Measurements from ENCODE around the gene SLC25A23. TPM values are rescaled to one million over a fixed set of nuclear protein-coding genes. Genes with fewer than 3 reads are reported as not detected.

SLC25A23 gene
- total and polyA plus RNA-seq, 2 experiments from 2014 or later = 12.5 to 33.2 TPM

DNA sequence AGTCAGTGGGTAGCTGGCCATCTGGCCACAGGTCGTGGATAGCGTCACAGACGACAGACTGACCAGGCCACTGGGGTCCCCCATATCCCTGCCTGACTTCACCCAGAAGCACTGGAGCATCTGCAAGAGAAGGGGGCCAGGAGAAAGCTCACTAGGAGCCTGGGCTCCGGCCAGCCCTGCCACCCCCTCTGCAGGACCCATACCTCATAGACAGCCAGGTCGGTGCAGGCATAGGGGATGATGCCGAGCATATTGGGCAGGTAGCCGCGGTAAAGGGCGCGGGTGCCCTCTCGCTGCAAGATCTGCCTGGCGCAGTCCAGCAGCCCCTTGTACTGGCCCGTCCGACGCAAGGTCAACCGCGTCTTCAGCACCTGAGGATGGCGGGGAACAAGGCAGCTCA lies 32.5 kb downstream of the SLC25A23 start:
- H3K4me3 ChIP-seq = no peak overlapping the region
- H3F3A ChIP-seq (ENCODE audit: insufficient read depth) = no peaks in the 10 kb centered on the region; the same call in 1 of the 2 replicates
- no peak overlapping the region for H2AFZ ChIP-seq
- TF ChIP-seq EZH2phosphoT487 (IDR thresholded peaks at IDR 0.05; ENCODE audit: insufficient read depth, low read depth) (no peak), EZH2 (IDR thresholded peaks at IDR 0.05; ENCODE audit: insufficient read depth, poor library complexity, severe bottlenecking) (no peak)
- no peak for DNase-seq
- peaks cover 10% of the 10 kb centered on the region for H3K4me1 ChIP-seq (ENCODE audit: insufficient read depth)
- no peak overlapping the region for H3K4me2 ChIP-seq (ENCODE audit: unreplicated experiment)
- H3K9ac ChIP-seq = no peak overlapping the region
- 87% methylated on average over 18 of the region's 18 CpGs for WGBS, 2 experiments (ENCODE audit: low coverage in 1 of 2, low lambda C conversion rate in 2 of 2, missing lambda C conversion rate in 2 of 2)
- in situ Hi-C loops (cut with MboI) = no loop called here
- no peaks in the 10 kb centered on the region for H3K9me2 ChIP-seq (ENCODE audit: insufficient read depth)
- H3K36me3 ChIP-seq (ENCODE audit: low read depth) = no peaks in the 10 kb centered on the region
- peaks cover 9% of the 10 kb centered on the region for H4K20me1 ChIP-seq (ENCODE audit: insufficient read depth)
- no peaks in the 10 kb centered on the region for H3K27me3 ChIP-seq (replicated peaks; ENCODE audit: insufficient read depth)
- H3K27ac ChIP-seq = no peak overlapping the region
- peaks cover 20% of the 10 kb centered on the region for H3K79me2 ChIP-seq (ENCODE audit: insufficient read depth)
- no peaks in the 10 kb centered on the region for H3K9me3 ChIP-seq (ENCODE audit: low read depth)

DNA sequence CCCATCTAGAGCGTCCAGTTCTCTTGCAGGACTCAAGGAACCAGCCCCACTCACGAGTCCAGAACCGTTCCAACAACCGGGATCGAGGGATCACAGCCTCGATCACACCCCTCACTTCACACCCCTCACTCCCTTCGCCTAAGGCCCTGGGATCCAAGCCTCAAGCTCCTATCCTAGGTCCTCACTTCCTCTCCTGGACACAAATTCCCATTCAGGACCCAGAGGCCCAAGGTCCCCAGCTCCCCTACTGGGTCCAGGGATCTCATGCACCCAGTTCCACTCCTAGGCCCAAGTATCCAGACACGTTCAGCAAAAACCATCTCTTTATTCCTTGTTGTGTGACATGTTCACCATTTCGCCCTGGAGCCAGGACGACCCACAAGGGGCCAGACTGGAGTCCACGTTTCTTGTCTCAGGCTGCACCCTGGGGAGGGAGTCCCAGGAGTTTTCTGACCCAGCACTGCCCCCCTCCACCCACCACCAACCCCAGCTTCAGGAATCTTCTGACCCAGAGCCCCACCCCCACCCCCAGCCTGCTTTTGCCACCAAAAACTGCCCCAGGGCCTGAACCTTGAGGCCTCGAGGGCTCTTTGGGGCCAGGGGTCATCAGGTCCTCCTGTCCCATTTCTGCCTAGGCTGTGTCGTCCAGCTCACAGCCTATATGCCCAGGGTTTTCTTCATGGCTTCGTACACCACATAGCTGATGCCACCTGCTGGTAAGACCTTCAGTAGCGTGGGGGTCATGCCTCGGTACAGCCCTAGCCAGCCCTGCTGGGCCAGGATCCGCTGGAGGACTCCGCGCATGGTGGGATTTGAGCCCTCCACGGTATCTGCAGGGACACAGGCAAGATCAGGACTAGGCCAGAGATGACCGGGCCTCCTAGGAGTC lies 33.6 kb downstream of the SLC25A23 start:
- peak overlapping the region; percentile 36 for H3K9ac ChIP-seq
- H4K20me1 ChIP-seq (ENCODE audit: insufficient read depth) = peaks cover 11% of the 10 kb centered on the region
- in situ Hi-C loops (cut with MboI) = no loop called here
- H3F3A ChIP-seq (ENCODE audit: insufficient read depth) = no peaks in the 10 kb centered on the region; the same call in 1 of the 2 replicates
- H2AFZ ChIP-seq = peak overlapping the region; percentile 88
- no peak overlapping the region for H3K4me3 ChIP-seq
- no peaks in the 10 kb centered on the region for H3K9me2 ChIP-seq (ENCODE audit: insufficient read depth)
- DNase-seq = no peak
- 91 to 92% methylated on average over 21 of the region's 21 CpGs for WGBS, 2 experiments (ENCODE audit: low coverage in 1 of 2, low lambda C conversion rate in 2 of 2, missing lambda C conversion rate in 2 of 2)
- H3K27me3 ChIP-seq (replicated peaks; ENCODE audit: insufficient read depth) = no peaks in the 10 kb centered on the region
- peaks cover 12% of the 10 kb centered on the region for H3K4me1 ChIP-seq (ENCODE audit: insufficient read depth)
- TF ChIP-seq EZH2 (IDR thresholded peaks at IDR 0.05; ENCODE audit: insufficient read depth, poor library complexity, severe bottlenecking) = no peak
- no peak for TF ChIP-seq EZH2phosphoT487 (IDR thresholded peaks at IDR 0.05; ENCODE audit: insufficient read depth, low read depth)
- peak overlapping the region; percentile 10 for H3K4me2 ChIP-seq (ENCODE audit: unreplicated experiment)
- H3K9me3 ChIP-seq (ENCODE audit: low read depth) = no peaks in the 10 kb centered on the region
- peaks cover 32% of the 10 kb centered on the region for H3K79me2 ChIP-seq (ENCODE audit: insufficient read depth)
- peak overlapping the region; percentile 63 for H3K27ac ChIP-seq
- no peaks in the 10 kb centered on the region for H3K36me3 ChIP-seq (ENCODE audit: low read depth)

GRCh38 chr19:6424939-6425731 lies 34.5 kb downstream of the SLC25A23 start:
- TF ChIP-seq EZH2 (IDR thresholded peaks at IDR 0.05; ENCODE audit: insufficient read depth, poor library complexity, severe bottlenecking) (no peak), EZH2phosphoT487 (IDR thresholded peaks at IDR 0.05; ENCODE audit: insufficient read depth, low read depth) (no peak)
- WGBS, 2 experiments (ENCODE audit: low coverage in 1 of 2, low lambda C conversion rate in 2 of 2, missing lambda C conversion rate in 2 of 2) = 5 to 6% methylated on average over 42 of the region's 43 CpGs
- peak; percentile 100 for DNase-seq
- peak overlapping the region; percentile 63 for H3K27ac ChIP-seq
- no peaks in the 10 kb centered on the region for H3K27me3 ChIP-seq (replicated peaks; ENCODE audit: insufficient read depth)
- H3K9ac ChIP-seq = peak overlapping the region; percentile 36
- H3K36me3 ChIP-seq (ENCODE audit: low read depth) = peaks cover 5% of the 10 kb centered on the region; the same call in 1 of the 2 replicates
- peak overlapping the region; percentile 10 for H3K4me2 ChIP-seq (ENCODE audit: unreplicated experiment)
- peaks cover 12% of the 10 kb centered on the region for H3K4me1 ChIP-seq (ENCODE audit: insufficient read depth)
- peaks cover 40% of the 10 kb centered on the region for H3K79me2 ChIP-seq (ENCODE audit: insufficient read depth)
- no peaks in the 10 kb centered on the region for H3K9me3 ChIP-seq (ENCODE audit: low read depth)
- H3K4me3 ChIP-seq = no peak overlapping the region
- H2AFZ ChIP-seq = peak overlapping the region; percentile 88
- H4K20me1 ChIP-seq (ENCODE audit: insufficient read depth) = peaks cover 11% of the 10 kb centered on the region
- in situ Hi-C loops (cut with MboI) = no loop called here
- H3F3A ChIP-seq (ENCODE audit: insufficient read depth) = no peaks in the 10 kb centered on the region; the same call in 1 of the 2 replicates
- H3K9me2 ChIP-seq (ENCODE audit: insufficient read depth) = no peaks in the 10 kb centered on the region

DNA sequence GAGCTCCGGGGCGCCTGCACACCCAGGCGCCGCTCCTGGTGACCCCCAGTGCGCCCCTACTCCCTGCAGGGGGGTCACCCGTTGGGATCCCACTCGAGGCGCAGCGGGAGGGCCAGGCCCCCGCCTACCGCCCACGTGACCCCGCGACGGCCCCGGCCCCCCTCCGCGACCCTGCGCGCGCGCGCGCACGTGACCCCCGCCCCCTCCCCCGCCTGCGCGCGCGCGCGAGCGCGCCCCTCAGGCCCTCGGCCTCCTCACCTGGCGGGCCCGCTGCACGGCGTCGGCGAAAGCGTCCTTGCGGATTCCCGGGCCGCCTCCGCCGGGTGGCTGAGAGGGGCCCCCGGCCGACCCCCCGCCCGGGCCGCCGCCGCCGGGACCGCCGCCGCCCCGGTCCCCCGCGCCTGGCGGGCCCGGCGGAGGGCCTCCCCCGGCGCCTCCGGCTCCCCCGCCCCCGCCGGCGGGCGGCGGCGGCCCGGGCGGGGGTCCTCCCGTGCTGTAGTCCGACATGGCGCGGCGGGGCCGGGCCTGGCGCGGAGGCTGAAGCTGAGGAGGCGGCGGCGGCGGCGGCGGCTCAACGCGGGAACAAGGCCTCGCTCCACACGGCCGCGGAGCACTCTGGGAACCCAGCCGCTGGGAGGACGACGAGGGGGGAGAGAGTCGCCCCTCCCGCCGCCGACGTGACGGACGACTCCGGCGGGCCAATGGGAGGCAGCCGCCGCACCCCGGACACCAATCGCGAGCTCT lies 35.2 kb downstream of the SLC25A23 start, which contains the start of gene KHSRP:
Gene KHSRP (minus strand): TSS at position 617 of the 744 bp plus-strand sequence. CDS start 110 bp downstream, at position 507.
- H3K36me3 ChIP-seq (ENCODE audit: low read depth) = peaks cover 12% of the 10 kb centered on the region; the same call in 1 of the 2 replicates
- no peaks in the 10 kb centered on the region for H3K27me3 ChIP-seq (replicated peaks; ENCODE audit: insufficient read depth)
- H3K4me3 ChIP-seq = peak within 1 kb of the TSS; percentile 100
- no peaks in the 10 kb centered on the region; the same call in 1 of the 2 replicates for H3F3A ChIP-seq (ENCODE audit: insufficient read depth)
- TF ChIP-seq EZH2 (IDR thresholded peaks at IDR 0.05; ENCODE audit: insufficient read depth, poor library complexity, severe bottlenecking) (no peak), EZH2phosphoT487 (IDR thresholded peaks at IDR 0.05; ENCODE audit: insufficient read depth, low read depth) (no peak)
- H3K9me3 ChIP-seq (ENCODE audit: low read depth) = no peaks in the 10 kb centered on the region
- peak within 1 kb of the TSS; percentile 88 for H2AFZ ChIP-seq
- H3K27ac ChIP-seq = peak within 1 kb of the TSS; percentile 63
- 1 to 2% methylated on average over 27 to 57 of the region's 114 CpGs for WGBS, 2 experiments (ENCODE audit: low coverage in 1 of 2, low lambda C conversion rate in 2 of 2, missing lambda C conversion rate in 2 of 2)
- peak within 1 kb of the TSS; percentile 99 for H3K4me2 ChIP-seq (ENCODE audit: unreplicated experiment)
- DNase-seq = peak; percentile 42
- H3K4me1 ChIP-seq (ENCODE audit: insufficient read depth) = peaks cover 12% of the 10 kb centered on the region
- H3K79me2 ChIP-seq (ENCODE audit: insufficient read depth) = peaks cover 48% of the 10 kb centered on the region
- H3K9ac ChIP-seq = peak within 1 kb of the TSS; percentile 94
- peaks cover 11% of the 10 kb centered on the region for H4K20me1 ChIP-seq (ENCODE audit: insufficient read depth)
- H3K9me2 ChIP-seq (ENCODE audit: insufficient read depth) = no peaks in the 10 kb centered on the region
- in situ Hi-C loops (cut with MboI) = no loop called here

Data from GM23248 (cell line).